NCI-H2107 treated with DMSO at 0.1 percent for 48 hours (cell line): ENCODE data around the gene DOCK9.

Experiments
- DNase-seq: peaks from one replicate; lab custom pipeline; 2025; ENCODE audit not compliant: unreplicated experiment; lab: John Stamatoyannopoulos, UW

DOCK9 gene

DNA sequence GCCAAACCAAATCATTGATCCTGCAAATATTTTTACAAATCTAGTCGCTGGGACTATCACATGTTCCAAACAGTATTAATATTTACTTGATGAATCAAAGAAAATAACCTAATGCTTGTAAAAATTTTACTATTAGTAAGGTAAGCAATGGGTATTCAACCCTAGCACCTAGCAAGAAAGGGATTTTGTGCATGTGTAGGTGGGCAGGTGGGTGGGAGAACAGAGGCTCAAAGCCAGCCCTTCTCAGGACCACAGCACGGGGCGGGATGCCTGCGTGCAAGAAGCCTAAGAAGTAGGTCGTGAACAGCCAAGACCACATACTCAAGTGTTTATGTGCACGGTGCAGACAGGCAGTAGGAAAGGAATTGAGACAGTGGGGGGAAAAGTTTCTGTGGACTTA lies 26.6 kb downstream of the DOCK9 start:
- DNase-seq: no peak

DNA sequence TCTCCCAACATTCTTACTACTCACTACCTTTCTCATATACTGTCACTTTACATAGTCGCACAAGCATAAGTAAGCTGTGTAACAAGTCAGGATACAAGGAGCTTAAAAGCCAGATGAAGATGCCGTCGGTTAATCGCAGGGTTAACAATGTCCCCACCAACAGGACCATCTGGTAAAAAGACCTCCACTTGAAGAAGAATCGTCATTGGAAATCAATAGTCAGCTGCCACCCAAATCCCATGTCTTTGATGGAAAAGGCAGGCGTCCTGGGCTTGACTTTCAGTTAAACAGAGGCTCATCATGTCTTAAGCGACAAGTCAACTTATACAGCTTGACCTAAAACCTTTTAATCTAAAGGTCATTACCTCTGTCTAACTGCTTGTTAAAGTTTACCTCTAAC lies 27.2 kb downstream of the DOCK9 start:
- no peak for DNase-seq

DNA sequence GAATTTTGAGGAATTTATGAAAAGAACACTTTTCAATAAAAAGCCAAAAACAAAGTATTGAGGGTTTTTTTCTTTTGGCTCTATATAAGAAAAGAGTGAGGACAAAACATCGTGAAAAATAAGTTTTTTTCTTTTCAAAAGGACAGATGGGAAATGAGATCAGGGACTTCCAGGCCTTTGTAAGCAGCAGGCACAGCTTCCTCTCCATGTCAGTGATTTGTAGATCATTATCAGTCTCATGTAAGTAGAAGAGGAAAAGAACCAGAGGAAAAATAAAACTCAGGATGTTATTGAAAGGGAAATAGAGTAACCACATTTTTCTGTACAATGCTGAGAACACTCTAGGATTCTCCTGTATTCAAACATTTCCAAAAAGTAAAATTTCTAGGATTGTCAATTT lies 29.9 kb downstream of the DOCK9 start:
- DNase-seq: no peak

DNA sequence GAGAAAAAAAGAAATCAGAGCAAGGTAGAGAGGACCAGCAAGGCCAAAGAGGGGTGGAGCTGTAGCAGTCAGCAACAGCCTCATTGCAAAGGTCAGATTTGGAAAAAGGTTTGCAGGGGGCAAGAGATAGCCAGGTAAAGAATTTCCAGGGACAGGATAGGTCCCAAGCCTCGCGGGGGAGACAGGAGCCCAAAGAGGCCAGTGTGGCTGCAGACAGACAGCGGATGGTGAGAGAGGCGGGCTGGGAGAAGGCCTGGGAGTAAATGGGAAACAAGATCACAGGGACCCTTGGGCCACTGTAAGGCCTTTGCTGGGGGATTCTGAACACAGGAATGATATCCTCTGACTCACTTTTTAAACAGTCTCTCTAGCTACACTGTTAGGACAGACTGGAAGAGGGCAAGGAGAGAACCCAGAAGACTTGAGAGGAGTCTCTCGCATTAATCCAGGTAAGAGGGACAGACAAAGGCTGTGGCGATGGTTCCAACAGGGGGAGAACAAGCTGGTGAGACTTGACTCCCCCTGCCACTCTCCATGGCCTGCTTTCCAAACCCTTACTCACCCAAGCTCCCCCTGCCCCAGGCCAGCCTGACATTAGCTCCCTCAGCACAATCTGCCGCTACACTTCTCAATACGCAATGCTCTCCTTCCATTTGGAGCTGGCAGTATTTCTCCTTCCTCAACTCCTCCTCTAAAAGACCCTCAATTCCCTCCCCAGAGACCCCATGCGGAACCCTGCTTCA lies 31.8 kb downstream of the DOCK9 start:
- DNase-seq: no peak

DNA sequence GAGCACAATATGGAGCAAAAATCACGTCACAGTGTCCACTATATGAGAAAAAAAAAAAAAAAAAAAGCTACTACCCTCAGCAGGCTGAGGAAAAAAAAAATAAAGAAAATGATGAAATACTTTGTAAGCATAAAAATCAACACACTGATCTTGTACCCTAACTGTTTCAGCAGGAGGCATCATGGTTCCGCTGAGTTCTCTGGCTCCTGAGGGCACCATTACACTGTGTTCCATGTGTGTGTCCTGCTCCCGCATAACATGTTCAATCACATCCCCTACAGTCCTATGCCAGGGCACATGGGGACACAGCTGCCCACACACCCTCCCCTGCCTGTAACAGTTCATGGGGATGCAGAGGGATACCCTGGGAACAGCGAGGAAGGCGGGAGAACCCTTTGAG lies 33.5 kb downstream of the DOCK9 start:
- DNase-seq: no peak

DNA sequence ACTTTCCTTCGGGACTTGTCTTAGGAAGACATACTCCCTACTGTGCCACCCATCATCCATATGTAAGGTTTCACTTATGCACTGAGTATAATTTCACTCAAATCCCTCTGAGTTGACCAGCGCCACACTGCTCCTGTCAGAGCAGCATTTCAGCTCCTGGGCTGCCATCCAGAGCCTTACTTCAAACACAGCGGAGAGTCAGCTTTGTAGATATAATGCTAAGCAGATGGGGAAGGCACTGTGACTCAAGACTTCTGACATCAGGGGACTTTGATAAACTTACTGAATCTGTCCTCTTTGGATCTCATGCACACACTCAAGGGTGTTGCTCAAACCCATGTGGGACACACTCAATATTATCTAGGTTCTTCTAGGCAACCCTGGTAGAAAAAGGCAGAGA lies 34.9 kb downstream of the DOCK9 start:
- DNase-seq: no peak

DNA sequence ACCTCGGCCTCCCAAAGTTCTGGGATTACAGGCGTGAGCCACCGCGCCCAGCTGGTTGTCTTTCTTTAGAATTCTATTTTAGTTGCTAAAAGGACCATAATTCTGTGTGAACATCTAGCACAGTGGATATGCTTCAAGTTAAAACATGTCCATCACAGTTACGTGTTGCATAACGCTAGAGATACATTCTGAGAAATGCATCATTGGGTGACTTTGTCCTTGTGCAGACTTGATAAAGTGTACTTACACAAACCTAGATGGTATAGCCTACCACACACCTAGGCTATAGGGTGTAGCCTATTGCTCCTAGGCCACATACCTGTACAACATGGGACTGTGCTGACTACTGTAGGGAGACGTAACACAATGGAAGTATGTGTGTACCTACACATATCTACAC lies 35.4 kb downstream of the DOCK9 start:
- DNase-seq: no peak

DNA sequence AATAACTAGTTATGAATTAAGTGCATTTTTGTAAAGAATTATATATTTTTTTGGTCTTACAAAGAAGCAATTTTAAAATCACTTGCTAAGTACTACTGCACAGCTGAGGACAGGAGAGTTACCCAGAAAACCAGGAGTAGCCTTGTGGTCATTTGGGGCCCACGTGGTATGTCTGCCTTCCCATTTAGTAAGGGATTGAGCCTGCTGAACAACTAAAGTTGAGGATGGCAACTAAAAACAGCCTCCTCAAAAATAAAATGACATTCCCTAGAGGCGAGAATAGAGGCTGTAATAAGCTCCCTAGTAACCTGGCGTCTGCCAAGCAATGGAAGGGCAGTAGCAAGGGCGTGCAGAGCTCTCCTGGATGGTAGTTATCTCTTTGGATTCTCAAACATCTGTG lies 36.3 kb downstream of the DOCK9 start:
- no peak for DNase-seq

DNA sequence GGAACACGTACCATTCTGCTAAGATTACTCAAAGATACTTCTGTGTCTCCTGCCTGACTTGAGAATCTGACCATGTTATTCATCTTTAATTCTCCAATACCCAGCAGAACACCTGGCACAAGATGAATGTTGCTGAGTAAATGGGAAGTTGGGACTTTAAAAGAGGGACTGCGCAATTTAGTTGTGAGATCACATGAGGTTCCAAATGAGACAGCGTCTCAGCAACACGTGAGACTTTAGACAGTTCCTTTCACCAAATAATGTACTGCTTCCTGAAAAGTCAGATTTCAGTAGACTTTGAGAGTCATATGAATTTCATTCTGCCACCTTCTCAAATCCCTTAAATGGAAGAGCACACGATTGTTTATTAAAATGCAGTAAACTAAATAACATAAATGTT lies 36.7 kb downstream of the DOCK9 start:
- no peak for DNase-seq

DNA sequence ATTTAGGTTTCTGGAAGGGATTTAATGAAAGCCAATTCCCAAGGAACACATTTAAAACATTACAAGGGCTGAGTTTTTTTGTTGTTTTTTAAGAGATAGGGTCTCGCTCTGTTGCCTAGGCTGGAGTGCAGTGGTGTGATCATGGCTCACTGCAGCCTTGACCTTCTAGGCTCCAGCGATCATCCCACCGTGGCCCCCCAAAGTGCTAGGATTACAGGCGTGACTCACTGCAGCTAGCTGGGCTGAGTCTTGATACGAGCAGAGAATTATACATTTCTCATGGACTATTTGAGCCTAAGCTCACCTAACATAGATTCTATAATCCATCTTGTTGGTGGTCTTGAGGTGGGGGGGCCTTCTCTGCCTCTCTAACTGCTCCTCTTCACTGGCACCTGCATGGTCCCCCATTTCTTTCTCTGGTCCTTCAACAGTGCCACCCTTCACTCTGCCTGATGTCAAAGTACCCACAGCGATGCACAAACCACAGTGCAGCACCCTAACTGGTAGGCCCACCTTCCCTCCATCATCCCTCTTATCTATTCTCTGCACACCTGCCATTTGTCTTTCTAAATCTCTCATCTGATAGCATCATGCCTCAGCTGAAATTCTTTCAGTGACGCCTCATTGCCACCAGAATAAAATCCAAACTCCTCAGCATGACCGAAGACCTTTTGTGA lies 37.4 kb downstream of the DOCK9 start:
- no peak for DNase-seq

DNA sequence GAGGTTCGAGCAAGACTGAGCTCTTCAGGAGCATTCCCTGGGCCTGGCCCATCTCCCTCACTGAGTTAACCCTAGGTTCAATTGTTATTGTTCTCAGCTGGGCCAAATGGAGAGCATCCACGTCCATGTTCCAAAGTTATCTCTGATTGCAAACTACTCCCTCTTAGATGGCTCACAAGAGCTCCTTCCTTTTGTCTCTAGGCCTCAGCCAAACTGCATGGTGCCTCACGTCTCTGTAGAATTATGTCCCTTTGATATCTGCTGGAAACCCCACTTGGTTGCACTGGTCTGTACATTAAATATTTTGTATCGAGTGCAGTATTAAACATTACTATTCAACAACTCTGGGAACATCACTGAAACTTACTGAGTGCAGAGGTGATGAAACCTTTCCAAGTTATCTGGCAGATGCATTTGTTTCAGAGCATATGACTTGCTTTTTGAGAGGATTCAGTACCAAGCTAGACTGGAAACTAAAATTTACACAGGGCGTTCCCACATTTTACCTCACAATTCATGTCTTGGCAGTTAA lies 38.1 kb downstream of the DOCK9 start:
- DNase-seq: no peak

DNA sequence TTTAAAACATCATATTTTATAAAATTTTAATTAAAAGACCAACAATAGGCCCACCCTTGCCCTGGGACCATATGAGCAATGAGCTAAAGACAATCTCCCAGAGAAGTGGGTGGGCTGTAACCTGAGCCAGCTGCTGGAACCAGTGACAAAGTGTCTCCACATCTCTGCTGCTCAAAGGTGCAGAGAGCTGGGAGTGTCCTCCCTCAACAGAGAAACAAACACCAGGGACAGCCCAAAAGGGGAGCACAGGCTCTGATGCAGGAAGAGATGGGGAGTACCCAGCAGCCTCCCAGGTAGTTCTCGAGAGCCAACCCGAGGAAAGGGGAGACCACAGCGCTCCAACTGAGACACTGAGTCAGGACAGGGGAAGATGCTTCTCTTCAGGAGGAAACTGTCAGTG lies 39.1 kb downstream of the DOCK9 start:
- DNase-seq: peak; percentile 34

DNA sequence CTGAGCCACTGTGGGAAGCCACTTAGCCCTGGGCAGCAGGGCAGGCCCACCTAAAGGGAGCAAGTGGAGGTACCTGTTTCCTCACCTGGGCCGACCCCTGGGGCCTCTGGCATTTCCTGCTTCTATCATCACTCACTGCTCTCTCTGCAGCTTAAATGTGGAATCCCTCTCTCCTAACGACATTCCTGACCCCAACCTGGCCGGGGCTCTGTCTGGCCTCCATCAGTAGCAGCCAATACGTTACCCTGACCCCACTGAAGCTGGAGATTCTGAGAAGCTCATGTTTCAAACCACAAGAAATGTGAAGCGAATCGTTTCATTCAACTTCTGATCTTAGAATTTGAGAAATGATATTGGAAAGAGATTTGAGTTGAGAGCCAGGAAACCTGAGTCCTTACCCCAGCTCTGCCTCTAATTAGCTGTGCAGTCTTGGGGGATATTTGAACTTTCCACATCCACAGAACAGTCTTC lies 39.9 kb downstream of the DOCK9 start:
- no peak for DNase-seq

DNA sequence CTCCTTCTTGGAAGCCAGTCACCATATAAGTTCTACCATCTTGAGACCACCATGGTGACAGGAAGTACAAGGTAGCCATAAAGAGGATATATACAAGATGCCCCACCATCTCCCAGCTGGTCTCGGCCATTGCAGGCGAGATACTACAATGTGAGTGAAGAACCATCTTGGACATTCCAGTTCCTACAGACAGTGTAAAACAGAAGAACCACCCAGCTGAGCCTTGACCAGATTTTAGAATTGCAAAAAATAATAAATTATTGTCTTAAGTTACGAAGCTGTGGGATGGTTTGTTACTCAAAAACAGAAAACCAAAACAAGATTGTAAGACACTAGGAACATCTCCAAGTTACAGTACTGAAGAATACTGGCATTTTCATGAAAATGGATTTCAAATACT lies 43.6 kb downstream of the DOCK9 start:
- DNase-seq: no peak

DNA sequence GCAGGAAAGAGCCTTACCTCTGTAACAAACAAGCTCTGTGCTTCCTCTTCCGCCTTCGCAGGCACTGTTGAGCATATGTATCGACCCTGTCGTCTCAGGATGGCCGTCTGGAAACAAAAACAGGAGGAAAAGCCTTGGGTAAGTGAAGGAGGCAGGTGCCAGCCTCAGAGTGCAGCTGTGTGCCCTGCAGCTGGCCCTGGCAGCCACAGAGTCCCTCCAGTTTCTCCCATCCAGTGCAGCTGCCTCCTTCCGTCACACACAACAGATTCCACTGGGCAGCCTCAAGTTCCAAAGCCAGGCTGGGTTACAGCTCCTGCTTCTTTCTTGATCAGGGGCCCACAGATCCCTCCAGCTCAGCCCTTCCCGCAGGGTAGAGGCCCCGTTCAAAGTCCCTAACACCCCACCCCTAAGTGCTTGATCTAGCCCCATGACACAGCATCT lies 47.7 kb downstream of the DOCK9 start:
- peak; percentile 70 for DNase-seq

DNA sequence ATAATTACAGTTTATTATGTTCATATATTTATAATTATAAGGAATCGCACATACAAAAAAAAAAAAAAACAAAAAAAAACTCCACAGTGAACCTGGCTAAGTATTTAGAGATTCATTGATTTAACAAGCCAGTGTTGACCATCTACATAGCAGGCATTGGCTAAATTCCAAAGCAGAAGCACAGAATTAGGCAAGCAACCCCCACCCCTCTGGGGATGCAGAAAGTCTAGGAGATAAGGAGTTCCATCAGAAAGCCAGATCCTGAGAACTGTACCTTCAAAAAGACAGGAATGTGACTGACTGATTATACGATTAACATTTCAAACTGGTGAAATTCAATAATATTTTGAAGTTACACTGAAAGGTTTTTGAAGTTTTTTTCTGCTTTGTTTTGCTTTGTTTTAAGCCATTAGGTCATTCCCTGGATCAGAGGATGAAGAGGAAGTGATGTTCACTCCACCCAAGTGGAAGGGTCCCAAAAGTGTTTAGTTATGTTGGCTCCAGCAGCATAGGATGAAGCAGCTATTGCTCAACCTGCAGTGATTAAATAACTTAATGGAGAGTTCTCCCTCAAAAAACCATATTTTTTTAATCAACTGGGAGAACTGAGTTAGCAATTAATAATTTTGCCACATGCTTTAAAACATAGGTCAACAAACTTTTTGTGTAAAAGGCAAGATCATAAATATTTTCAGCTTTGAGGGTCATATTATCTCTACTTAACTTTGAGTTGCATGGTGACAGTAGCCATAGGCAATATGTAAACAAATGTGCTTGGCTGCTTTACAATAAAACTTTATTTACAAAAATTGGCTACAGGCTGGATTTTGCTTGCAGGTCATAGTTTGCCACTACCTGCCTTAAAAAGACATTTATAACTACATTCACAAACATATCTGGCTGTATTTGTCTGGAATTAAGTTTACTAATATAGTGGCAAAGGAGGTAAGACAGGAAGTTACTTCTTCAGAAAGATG lies 49.6 kb downstream of the DOCK9 start:
- no peak for DNase-seq

DNA sequence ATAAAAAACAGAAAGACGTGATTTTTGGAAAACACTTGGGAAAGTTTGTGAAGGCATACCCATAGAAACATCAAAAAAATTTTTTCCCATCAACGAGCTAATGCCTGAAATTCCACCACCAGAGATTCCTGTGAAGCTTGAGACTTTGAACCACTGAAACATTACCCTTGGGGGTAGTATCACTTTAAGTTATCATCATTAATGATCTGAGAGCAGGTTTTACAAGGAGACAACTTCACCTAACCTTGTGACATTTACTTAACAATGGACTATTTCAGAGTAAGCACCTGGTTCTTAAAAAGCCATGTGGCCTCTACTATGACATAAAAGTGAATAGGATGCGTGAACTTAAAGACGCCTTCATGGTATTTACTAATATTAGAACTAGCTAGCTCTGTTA lies 51.9 kb downstream of the DOCK9 start:
- DNase-seq: no peak

DNA sequence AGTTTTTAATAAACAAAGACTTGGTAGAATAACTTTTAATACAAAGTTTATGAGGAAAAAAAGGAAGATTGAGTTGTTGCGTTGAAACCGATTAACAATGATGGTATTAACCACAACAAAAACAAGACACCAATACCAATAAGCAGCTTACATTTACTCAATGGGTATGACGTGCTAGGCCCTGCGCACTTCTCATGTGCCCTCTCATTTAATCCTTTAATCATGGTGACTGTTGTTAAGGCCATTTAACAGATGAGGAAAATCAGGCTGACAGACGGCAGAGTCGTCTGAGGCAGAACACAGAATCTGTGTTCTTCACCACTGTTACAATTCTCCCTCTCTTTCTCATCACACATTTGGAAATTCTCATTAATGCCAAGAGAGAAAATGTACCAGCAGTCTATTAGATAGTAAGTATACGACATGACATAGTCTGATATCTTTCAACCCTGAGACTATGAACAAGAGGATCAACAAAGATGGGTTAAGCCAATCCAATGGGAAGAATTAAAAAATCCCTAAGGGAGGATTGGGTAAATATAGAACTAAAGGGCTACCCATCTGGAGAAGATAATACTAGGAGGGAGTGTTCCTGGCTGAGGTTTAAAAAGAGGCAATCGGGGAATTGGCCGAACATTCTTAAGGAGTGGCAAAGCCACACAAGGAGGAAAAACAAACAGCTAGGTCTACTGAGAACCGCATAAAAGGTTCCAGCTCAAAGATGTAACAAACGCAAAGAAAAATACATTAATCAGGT lies 54.0 kb downstream of the DOCK9 start:
- no peak for DNase-seq

DNA sequence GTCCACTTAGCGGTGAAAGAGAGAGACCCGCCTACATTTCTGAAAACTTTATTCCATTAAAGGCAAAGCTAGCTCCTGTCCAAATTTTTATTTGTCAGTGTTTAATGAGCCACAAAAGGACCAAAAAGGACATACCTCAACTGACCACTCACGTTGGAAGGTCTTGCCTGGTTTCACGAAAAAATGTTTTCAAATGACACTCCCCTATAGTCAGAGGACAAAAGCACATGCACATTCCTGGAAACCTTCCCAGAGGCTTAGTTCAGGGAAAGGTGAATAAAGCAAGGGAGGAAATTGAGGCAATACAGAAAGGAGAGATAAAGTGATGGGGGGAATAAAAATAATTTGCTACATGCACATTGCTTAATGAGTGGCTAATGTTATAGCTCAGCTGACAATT lies 55.6 kb downstream of the DOCK9 start:
- no peak for DNase-seq

DNA sequence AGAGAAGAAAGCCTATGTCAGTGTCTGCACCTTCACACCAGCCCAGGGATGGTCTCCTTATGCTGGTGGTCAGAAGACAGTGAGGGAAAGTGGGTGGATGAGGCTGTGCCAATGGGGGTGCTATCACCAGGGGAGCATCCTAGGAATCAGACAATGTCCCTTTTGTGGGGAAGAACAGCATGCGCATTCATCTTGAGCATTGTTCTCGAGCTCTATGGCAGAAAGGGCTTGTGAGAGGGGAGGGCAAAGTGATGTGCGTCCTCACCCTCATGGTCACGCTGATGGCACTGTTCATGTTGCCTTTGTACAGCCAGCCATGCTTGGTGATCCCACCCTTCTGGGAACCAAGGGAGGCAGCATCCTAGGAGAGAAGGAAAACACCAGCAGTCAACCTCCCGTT lies 56.1 kb downstream of the DOCK9 start:
- no peak for DNase-seq
